Measurements from ENCODE around the gene ZNF516.

Gene ZNF516

GRCh38 chr18:76348267-76349066, 146.6 kb downstream of the ZNF516 start:
- DNase-seq: no peak

DNA sequence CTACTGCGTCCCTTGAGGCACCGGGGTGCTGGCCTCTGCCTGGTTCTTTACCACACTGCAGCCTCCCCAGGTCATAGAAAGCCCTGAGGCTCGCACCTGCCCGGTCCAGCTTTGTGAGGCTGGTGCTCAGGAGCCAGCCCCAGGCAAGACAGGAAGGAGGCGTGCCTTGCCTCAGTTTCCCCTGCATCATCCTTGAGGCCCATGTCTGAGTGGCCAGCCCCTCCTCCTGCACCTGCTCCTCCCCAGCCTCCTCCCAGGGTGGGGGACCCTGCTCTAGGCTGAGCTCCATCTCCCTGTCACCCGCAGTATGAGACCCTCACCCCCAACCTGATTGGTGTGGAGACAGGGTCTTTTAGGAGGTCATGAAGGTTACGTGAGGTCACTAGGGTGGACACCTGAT, 147.7 kb downstream of the ZNF516 start:
- no peak for DNase-seq

DNA sequence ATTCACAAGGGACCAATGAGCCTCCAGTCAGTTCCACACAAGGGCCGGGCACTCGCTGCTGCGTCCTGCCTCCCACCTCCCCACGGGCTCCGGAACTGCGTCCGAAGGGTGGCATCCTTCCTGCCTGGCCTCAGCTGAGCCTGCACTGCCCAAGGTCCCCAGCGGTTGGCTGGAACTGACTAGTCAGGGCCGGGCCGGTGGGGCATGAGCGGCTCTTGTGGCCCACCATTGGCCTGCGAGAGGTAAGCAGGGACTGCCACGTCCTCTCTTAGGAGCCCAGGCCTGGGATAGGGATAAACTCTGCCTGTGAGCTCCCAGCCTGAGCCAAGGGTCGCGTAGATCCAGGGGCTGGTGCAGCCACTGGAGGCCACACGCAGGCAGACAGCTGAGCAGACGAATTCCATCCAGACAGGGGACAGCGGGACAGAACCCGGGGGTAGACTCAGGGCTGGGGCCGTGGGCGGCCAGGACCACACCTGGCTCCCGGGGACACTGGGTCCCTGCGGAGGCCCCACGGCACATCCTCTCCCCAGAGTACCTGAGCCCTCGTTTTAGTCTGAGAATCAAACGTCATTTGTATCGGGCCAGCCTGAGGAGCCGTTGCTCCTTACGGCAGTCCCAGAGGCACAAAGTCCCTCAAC, 148.4 kb downstream of the ZNF516 start:
- no peak for DNase-seq

- DNase-seq: peak in 1 of 56 donors; percentile 12
Observed at GRCh38 chr18:76345901-76346300, 149.1 kb downstream of the ZNF516 start.

GRCh38 chr18:76343938-76344569, 151.0 kb downstream of the ZNF516 start:
- no peak for DNase-seq

DNA sequence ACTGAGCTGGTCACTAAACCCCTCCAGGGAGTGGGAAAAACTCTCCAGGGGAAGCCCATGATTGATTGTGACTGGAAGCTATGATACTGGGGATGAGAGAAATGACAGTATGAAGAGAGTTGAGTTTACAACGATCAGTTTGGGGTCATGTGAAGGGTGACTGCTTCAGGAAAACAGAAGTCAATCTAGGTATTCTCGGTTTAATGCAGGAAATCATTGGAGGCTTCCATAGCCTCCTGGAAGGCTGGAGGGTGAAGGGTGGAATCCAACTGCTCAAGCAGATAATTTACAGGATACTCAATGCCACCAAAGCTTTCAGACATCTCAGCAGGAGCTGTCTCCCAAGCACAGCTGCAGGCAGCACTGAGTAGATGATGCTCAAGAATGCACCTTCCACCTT, 154.6 kb downstream of the ZNF516 start:
- DNase-seq: no peak

- no peak for DNase-seq
Observed at GRCh38 chr18:76339246-76339620, 155.8 kb downstream of the ZNF516 start.

DNA sequence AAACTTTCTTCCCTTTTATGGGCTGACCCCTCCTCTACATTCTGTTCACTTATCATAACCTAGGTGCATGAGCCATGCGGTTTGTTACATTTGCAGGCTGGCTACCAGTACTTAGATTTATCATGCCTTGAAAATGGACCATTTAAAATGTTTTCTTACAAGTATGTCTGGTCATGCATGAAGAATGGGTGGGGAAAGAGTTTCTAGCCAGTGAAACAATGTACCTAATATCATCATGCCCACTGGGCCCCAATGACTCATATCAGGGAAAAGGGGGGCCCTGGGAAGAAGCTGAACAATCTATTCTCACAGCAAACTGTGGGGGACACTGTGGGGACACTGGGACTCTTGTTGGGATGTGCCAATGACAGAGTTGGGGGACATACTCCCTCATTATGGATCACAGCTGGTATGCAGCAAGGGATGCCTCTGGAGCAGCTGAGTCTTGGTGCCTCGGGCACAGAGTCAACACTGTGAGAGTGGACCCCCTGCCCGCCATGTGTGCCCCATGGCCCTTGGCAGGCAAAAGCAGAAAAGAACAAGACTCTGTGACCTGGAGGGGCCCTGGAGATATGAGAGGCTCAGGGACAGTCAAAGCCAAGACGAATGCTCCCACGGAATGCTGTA, 156.3 kb downstream of the ZNF516 start:
- no peak for DNase-seq

GRCh38 chr18:76338088-76338487, 157.0 kb downstream of the ZNF516 start:
- no peak for DNase-seq

GRCh38 chr18:76335859-76336640, 159.0 kb downstream of the ZNF516 start:
- no peak for DNase-seq

- no peak for DNase-seq
Observed at GRCh38 chr18:76328140-76328539, 166.9 kb downstream of the ZNF516 start.

DNA sequence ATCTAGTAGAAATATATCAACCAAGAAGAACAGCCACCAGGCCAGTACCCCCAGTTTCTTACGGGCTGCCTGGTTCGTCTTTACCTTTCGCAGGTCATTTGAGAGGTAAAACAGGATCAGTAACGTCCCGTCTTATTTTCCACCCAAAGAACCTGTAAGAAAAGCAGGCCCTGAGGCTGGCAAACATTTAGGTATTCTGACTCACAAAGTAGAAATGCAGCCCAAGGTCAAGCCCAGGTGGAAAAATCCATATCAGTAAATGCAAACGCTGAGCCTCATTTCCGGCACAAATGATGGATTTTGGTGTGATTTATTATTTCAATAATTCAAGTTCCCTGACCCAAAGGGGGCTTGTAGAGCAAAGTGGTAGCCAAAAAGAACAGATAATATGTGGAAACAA, 171.2 kb downstream of the ZNF516 start:
- DNase-seq: no peak

DNA sequence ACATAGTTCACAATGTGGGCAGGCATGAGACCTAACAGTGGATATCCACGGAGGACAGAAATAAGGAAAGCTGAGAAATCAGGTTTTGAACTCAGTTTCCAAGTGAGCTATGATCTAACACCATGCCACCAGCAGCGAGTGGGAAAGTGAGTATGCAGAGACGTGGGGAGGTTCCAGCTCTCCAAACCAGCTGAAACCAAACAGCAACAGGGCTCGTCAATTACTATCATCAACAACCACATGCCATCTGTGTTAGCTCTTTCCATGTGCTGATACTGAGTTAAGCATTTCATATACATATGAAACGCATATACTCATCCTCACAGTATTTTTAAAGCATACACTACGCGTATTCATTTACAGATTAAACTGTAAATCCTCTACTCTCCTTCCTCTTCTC, 172.4 kb downstream of the ZNF516 start:
- no peak for DNase-seq

GRCh38 chr18:76319366-76319765, 175.7 kb downstream of the ZNF516 start:
- no peak for DNase-seq

- no peak for DNase-seq
Observed at GRCh38 chr18:76318607-76319006, 176.4 kb downstream of the ZNF516 start.

DNA sequence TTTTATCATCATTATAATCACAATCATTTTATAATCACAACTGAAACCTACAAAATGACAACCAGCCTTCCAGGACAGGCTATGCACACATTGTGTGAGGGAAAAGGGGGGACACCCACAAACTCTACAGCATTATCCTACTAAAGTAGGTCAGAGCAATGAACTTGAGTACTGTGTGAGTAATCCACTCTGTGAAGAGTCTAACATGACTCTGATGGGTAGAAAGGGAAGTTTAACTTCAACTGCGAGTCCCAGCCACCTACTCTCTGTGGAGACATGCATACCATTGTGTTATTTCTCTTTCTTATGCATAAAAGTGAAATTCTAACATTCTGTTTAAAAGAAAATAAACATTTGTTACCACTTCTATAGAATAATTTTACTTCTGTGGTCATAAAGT, 177.9 kb downstream of the ZNF516 start:
- no peak for DNase-seq

DNA sequence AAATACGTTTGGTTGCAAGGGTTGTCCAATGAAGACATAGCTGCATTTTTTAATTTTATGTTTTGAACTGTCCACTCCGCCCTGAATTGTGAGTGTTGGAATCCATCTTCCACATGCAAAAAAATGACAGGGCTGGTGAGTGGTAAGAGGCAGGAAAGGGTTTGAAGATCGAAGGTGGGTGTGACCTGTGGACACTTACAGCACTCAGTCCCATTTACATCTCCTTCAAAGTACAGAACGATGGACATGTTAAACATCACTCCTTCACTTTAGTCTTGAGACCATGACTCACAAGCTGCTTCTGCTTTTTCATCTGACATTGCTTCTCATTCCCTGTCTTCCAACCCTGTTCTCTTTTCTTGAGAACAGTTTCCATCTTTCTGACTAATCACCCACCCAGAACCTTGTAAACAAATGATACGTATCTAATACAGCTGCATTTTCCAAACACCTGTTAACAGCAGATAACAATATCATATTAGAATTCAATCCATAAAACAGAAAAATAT, 179.3 kb downstream of the ZNF516 start:
- DNase-seq: no peak

- no peak for DNase-seq
Observed at GRCh38 chr18:76314496-76314895, 180.5 kb downstream of the ZNF516 start.

DNA sequence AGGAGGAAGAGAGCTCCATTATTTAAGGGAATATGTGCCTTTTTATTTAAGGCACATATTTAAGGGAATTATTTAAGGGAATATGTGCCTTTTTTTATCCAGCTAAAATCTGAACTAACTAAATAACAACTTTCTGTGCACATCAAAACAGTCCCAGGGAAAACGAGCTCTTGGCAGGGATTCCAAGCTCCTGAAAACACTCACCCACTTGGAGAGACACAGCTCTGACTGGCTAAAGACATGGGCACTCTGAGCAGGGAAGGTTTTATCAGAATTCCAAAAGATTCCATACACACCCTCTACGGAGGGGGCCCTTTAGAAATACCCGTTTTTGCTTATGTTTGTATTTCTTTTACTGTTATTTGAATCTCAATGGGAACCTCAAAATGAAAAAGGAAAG, 181.0 kb downstream of the ZNF516 start:
- peak in 1 of 56 donors; percentile 7 for DNase-seq
